HepG2 (cell line): ENCODE results near the gene PPOX. TPM values are rescaled to one million over a fixed set of nuclear protein-coding genes. Genes with fewer than 3 reads are reported as not detected.

Source experiments
- BORCS8-MEF2B ChIP-seq: sonication (generic); formaldehyde crosslinking; IDR thresholded peaks from 2 replicates; pipeline ENCODE4 v1.8.0; 2022; ENCODE audit warnings: mild to moderate bottlenecking, missing genetic modification reagents
- FOXA1 ChIP-seq, 2 experiments: fragments of 450-650 bp in 1 of 2; sonication (generic) in 1 of 2; formaldehyde crosslinking in 1 of 2; IDR thresholded peaks; 2 replicates each; pipeline versions ENCODE4 v1.4.0 to v1.6.1; 2016 to 2020; ENCODE audit warnings: missing genetic modification reagents in 1 of 2
- GATA4 ChIP-seq: sonication (generic); IDR thresholded peaks from 2 replicates; pipeline ENCODE4 v1.6.1; 2016; ENCODE audit warnings: antibody characterized with exemption, low read depth, borderline replicate concordance
- HDAC2 ChIP-seq: sonication (generic); formaldehyde crosslinking; IDR thresholded peaks from 2 replicates; pipeline ENCODE4 v1.4.0; 2020; ENCODE audit warnings: missing genetic modification reagents
- MAFF ChIP-seq: IDR thresholded peaks from 2 replicates; pipeline ENCODE4 v1.6.1; 2011; ENCODE audit warnings: low read depth, low read length, improper control_type of control experiment
- NPAS2 ChIP-seq: sonication (generic); formaldehyde crosslinking; IDR thresholded peaks from 2 replicates; pipeline ENCODE4 v1.8.0; 2022; ENCODE audit warnings: mild to moderate bottlenecking, missing genetic modification reagents, borderline replicate concordance
- SALL2 ChIP-seq: sonication (generic); formaldehyde crosslinking; IDR thresholded peaks from 2 replicates; pipeline ENCODE4 v1.8.1; 2023; ENCODE audit warnings: mild to moderate bottlenecking, missing genetic modification reagents, inconsistent platforms
- SP5 ChIP-seq: IDR thresholded peaks from 2 replicates; pipeline ENCODE4 v1.6.1; 2016; ENCODE audit warnings: low read depth, borderline replicate concordance
- TCF7 ChIP-seq: sonication (generic); IDR thresholded peaks from 2 replicates; pipeline ENCODE4 v1.6.1; 2016; ENCODE audit warnings: antibody characterized with exemption, low read depth
- ZNF570 ChIP-seq: sonication (generic); formaldehyde crosslinking; IDR thresholded peaks from 2 replicates; pipeline ENCODE4 v1.4.0; 2020; ENCODE audit warnings: mild to moderate bottlenecking, missing genetic modification reagents, borderline replicate concordance
- polyA plus RNA-seq, 8 experiments: library from polyadenylated mRNA; depleted of rRNA in 3 of 8; stranded (reverse) in 7 of 8; unstranded in 1 of 8; fragments of >200 nt; fragmentation: Illumina TruSeq in 4 of 8; extraction: Trizol in 4 of 8; gene quantifications; 2 replicates each; pipeline versions ENCODE4 v1.2.1 to v1.2.3, GENCODE V29; 2011 to 2016; ENCODE audit warnings: low read depth in 4 of 8, missing spikeins in 1 of 8, mixed read lengths in 1 of 8; ENCODE audit not compliant: insufficient read depth in 1 of 8
- total RNA-seq, 5 experiments: library from RNA; depleted of rRNA; stranded (reverse); fragments of >200 nt; fragmentation: Illumina TruSeq; extraction: Trizol; gene quantifications; 2 replicates each; pipeline ENCODE4 v1.2.3, GENCODE V29; 2016; ENCODE audit warnings: low read depth in 1 of 5
- TF ChIP-seq, protein P1 (sequence below): sonication (generic); formaldehyde crosslinking; IDR thresholded peaks from 2 replicates; pipeline ENCODE4 v1.4.0; 2020; ENCODE audit warnings: mild to moderate bottlenecking, missing genetic modification reagents
- TF ChIP-seq, protein P2 (sequence below), 2 experiments: IDR thresholded peaks; 2 replicates each; pipeline ENCODE4 v1.6.1; 2011 to 2012; ENCODE audit warnings: low read length in 2 of 2, borderline replicate concordance in 1 of 2, low read depth in 1 of 2, mild to moderate bottlenecking in 1 of 2, moderate library complexity in 1 of 2
- TF ChIP-seq, protein P3 (sequence below): sonication (generic); formaldehyde crosslinking; IDR thresholded peaks from 2 replicates; pipeline ENCODE4 v1.5.0; 2020; ENCODE audit warnings: missing genetic modification reagents

The PPOX gene
- total and polyA plus RNA-seq, 2 of the 13 experiments (the other 11 are each of a cell fraction or from before 2014, with no cell fraction given) = 15.5 to 27.7 TPM

DNA sequence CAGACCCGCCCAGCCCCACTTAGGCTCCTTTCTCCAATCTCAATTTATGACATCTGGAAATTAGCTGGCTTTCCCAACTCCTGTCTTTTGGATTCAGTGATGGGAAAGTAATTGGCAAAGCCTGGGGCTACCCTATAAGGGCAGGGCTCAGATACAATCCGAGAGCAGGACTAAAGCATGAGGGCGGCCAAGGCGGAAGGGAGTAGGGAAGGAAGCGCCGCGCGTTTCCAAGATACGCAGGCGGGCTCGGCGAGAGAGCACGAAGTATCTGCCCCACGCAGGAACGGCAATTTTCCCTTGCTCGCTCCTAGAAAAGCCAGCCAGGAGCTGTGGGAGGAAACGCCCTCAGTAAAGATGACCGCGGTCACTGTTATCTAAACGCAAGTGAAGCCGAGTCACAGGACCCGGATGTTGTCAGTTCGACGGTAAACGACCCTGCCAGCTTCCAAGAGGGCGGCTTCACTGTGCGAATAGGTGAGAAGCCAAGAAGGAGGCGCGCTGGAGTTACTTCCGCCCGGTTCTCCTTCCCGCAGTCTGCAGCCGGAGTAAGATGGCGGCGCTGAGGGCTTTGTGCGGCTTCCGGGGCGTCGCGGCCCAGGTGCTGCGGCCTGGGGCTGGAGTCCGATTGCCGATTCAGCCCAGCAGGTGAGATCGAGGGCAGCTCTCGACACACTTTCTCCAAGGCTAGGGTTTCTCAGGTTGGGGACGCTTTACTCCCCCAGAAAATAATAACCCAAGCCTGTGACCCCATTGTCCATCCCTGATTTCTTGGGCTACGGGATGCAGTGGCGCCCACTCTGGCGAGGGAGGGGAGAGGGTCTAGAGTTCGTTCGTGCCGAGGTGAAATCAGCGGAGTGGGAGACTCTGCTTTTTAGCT is 35.8 kb downstream of the PPOX start, which contains the start of gene NDUFS2 (continued):
- TF ChIP-seq FOXA1 (IDR thresholded peaks at IDR 0.05) = no peak
- TF ChIP-seq FOXA1 (CRISPR knock-in tag; IDR thresholded peaks at IDR 0.05) = peak; percentile 63; the same call in 1 of the 2 replicates
- TF ChIP-seq, protein P1, sequence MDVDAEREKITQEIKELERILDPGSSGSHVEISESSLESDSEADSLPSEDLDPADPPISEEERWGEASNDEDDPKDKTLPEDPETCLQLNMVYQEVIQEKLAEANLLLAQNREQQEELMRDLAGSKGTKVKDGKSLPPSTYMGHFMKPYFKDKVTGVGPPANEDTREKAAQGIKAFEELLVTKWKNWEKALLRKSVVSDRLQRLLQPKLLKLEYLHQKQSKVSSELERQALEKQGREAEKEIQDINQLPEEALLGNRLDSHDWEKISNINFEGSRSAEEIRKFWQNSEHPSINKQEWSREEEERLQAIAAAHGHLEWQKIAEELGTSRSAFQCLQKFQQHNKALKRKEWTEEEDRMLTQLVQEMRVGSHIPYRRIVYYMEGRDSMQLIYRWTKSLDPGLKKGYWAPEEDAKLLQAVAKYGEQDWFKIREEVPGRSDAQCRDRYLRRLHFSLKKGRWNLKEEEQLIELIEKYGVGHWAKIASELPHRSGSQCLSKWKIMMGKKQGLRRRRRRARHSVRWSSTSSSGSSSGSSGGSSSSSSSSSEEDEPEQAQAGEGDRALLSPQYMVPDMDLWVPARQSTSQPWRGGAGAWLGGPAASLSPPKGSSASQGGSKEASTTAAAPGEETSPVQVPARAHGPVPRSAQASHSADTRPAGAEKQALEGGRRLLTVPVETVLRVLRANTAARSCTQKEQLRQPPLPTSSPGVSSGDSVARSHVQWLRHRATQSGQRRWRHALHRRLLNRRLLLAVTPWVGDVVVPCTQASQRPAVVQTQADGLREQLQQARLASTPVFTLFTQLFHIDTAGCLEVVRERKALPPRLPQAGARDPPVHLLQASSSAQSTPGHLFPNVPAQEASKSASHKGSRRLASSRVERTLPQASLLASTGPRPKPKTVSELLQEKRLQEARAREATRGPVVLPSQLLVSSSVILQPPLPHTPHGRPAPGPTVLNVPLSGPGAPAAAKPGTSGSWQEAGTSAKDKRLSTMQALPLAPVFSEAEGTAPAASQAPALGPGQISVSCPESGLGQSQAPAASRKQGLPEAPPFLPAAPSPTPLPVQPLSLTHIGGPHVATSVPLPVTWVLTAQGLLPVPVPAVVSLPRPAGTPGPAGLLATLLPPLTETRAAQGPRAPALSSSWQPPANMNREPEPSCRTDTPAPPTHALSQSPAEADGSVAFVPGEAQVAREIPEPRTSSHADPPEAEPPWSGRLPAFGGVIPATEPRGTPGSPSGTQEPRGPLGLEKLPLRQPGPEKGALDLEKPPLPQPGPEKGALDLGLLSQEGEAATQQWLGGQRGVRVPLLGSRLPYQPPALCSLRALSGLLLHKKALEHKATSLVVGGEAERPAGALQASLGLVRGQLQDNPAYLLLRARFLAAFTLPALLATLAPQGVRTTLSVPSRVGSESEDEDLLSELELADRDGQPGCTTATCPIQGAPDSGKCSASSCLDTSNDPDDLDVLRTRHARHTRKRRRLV = no peak
- TF ChIP-seq NPAS2 (CRISPR knock-in tag) = no peak
- TF ChIP-seq, protein P2, sequence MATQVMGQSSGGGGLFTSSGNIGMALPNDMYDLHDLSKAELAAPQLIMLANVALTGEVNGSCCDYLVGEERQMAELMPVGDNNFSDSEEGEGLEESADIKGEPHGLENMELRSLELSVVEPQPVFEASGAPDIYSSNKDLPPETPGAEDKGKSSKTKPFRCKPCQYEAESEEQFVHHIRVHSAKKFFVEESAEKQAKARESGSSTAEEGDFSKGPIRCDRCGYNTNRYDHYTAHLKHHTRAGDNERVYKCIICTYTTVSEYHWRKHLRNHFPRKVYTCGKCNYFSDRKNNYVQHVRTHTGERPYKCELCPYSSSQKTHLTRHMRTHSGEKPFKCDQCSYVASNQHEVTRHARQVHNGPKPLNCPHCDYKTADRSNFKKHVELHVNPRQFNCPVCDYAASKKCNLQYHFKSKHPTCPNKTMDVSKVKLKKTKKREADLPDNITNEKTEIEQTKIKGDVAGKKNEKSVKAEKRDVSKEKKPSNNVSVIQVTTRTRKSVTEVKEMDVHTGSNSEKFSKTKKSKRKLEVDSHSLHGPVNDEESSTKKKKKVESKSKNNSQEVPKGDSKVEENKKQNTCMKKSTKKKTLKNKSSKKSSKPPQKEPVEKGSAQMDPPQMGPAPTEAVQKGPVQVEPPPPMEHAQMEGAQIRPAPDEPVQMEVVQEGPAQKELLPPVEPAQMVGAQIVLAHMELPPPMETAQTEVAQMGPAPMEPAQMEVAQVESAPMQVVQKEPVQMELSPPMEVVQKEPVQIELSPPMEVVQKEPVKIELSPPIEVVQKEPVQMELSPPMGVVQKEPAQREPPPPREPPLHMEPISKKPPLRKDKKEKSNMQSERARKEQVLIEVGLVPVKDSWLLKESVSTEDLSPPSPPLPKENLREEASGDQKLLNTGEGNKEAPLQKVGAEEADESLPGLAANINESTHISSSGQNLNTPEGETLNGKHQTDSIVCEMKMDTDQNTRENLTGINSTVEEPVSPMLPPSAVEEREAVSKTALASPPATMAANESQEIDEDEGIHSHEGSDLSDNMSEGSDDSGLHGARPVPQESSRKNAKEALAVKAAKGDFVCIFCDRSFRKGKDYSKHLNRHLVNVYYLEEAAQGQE (IDR thresholded peaks at IDR 0.05; ENCODE audit: borderline replicate concordance in 1 of 2, low read depth in 1 of 2, low read length in 2 of 2) = peak in 1 of 2 experiments; percentile 72; a peak in 1 of 4 replicates
- no peak for TF ChIP-seq SP5 (CRISPR knock-in tag)
- 0 out of 2 replicates have a peak, but pooled peaks have one; percentile 83 for TF ChIP-seq BORCS8-MEF2B (CRISPR knock-in tag)
- 0 out of 2 replicates have a peak, but pooled peaks have one; percentile 52 for TF ChIP-seq ZNF570 (CRISPR knock-in tag)
- TF ChIP-seq, protein P3, sequence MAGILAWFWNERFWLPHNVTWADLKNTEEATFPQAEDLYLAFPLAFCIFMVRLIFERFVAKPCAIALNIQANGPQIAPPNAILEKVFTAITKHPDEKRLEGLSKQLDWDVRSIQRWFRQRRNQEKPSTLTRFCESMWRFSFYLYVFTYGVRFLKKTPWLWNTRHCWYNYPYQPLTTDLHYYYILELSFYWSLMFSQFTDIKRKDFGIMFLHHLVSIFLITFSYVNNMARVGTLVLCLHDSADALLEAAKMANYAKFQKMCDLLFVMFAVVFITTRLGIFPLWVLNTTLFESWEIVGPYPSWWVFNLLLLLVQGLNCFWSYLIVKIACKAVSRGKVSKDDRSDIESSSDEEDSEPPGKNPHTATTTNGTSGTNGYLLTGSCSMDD (CRISPR knock-in tag) = no peak
- TF ChIP-seq GATA4 = peak; percentile 25; the same call in 1 of the 2 replicates
- TF ChIP-seq HDAC2 (CRISPR knock-in tag) = no peak
- TF ChIP-seq SALL2 = 0 out of 2 replicates have a peak, but pooled peaks have one; percentile 11
- no peak for TF ChIP-seq TCF7
- no peak for TF ChIP-seq MAFF
